HL-60 (cell line): Measurements from ENCODE around the gene HHAT.

Experiments
- DNase-seq, 2 experiments: peaks; one replicate each; pipeline ENCODE4 v3.0.0-alpha.2; 2010 to 2020; ENCODE audit warnings: low read depth in 1 of 2, low spot score in 1 of 2
- H3K27ac ChIP-seq: fragments of 250-450 bp; sonication (Bioruptor Pico); replicated peaks from 2 replicates; pipeline ENCODE4 v1.5.1; 2020; ENCODE audit warnings: mild to moderate bottlenecking, moderate library complexity
- H3K27me3 ChIP-seq: fragments of 250-450 bp; sonication (Bioruptor Pico); 2 replicates; pipeline ENCODE4 v1.5.1; 2021; ENCODE audit warnings: mild to moderate bottlenecking, moderate library complexity; ENCODE audit not compliant: insufficient read depth, poor library complexity, severe bottlenecking
- H3K4me3 ChIP-seq: replicated peaks from 2 replicates; pipeline ENCODE4 v1.5.1; 2011; ENCODE audit warnings: mild to moderate bottlenecking, control low read depth, low read length; ENCODE audit not compliant: insufficient read depth
- CTCF ChIP-seq: IDR thresholded peaks from one replicate; pipeline ENCODE4 v1.5.1; 2011; ENCODE audit warnings: low read length, control low read depth, inconsistent platforms; ENCODE audit not compliant: insufficient read depth
- GABPA ChIP-seq: IDR thresholded peaks from 2 replicates; pipeline ENCODE4 v1.6.1; 2012; ENCODE audit warnings: low read depth
- POLR2AphosphoS5 ChIP-seq: IDR thresholded peaks from 2 replicates; pipeline ENCODE4 v1.6.1; 2012; ENCODE audit warnings: low read depth
- REST ChIP-seq: IDR thresholded peaks from 2 replicates; pipeline ENCODE4 v1.6.1; 2012; ENCODE audit warnings: low read depth; ENCODE audit not compliant: insufficient replicate concordance
- SPI1 ChIP-seq: IDR thresholded peaks from 2 replicates; pipeline ENCODE4 v1.6.1; 2012; ENCODE audit warnings: low read depth, mild to moderate bottlenecking, borderline replicate concordance

HHAT gene

GRCh38 chr1:210531475-210532222 is 202.9 kb downstream of the HHAT start:
- H3K4me3 ChIP-seq, result no peak overlapping the region
- H3K27ac ChIP-seq, result no peak overlapping the region
- DNase-seq, result no peak
- no peaks in the 10 kb centered on the region for H3K27me3 ChIP-seq
- TF ChIP-seq REST (no peak), POLR2AphosphoS5 (no peak), SPI1 (no peak)

- TF ChIP-seq GABPA (no peak), CTCF (no peak), SPI1 (no peak), REST (no peak), POLR2AphosphoS5 (no peak)
- Histone ChIP-seq H3K27me3 (no peaks in the 10 kb centered on the region), H3K4me3 (no peak overlapping the region), H3K27ac (no peak overlapping the region)
- DNase-seq, result no peak
Measured at GRCh38 chr1:210532223-210532598, 203.5 kb downstream of the HHAT start.

- no peaks in the 10 kb centered on the region for H3K27me3 ChIP-seq
- no peak overlapping the region for H3K4me3 ChIP-seq
- no peak overlapping the region for H3K27ac ChIP-seq
- DNase-seq, result no peak
- TF ChIP-seq REST (no peak), CTCF (no peak), GABPA (no peak), POLR2AphosphoS5 (no peak), SPI1 (no peak)
Measured at GRCh38 chr1:210535761-210536160, 207.1 kb downstream of the HHAT start.
